HL-60 (cell line): ENCODE data around the gene MXD3.

Experiments used
- CTCF ChIP-seq: IDR thresholded peaks from one replicate; pipeline ENCODE4 v1.5.1; 2011; ENCODE audit warnings: low read length, control low read depth, inconsistent platforms; ENCODE audit not compliant: insufficient read depth
- POLR2AphosphoS5 ChIP-seq: IDR thresholded peaks from 2 replicates; pipeline ENCODE4 v1.6.1; 2012; ENCODE audit warnings: low read depth

DNA sequence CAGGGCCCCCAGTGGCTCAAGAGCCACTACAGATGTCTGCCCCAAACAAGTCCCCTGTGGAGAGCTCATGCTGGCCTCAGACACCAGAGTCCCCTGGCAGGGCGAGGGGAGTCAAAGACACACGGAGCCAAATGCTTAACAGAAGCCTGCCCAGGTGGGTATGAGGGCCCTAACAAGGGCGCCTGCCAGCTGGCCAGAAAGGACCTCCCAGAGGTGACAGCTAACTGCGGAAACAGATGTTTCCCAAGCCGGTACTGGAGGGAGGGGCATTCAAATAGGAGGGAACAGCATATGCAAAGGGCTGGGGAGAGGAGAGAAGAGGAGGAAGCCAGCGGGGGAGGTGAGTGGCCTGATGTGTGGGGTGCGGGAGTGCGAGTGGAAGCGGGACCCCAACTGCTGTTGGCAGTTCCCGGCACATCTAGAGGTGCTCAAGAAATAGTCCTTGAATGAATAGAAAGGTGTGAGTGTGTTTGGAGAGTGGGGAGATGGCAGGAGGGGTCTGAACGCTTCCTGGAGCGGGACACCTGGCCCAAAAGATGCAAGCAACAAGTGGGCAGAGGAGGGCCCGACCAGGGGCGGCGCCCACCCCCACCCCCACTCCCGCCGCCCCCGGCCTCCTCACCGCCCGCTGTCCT, 824 bp downstream of the MXD3 start:
- peak; percentile 78 for TF ChIP-seq POLR2AphosphoS5
- TF ChIP-seq CTCF, result no peak
